Ramos (cell line): ENCODE data around the gene SMIM9.

Experiments
- in situ Hi-C: fragments of 300-500 bp; cut with MboI; formaldehyde crosslinking; loops from one replicate; pipeline ENCODE4 v1.14.3; 2022; ENCODE audit warnings: low sequenced_read_pairs; ENCODE audit not compliant: unreplicated experiment

SMIM9 gene

GRCh38 chrX:154791939-154792338, 42.5 kb downstream of the SMIM9 start:
- in situ Hi-C loops, result no loop called here

- in situ Hi-C loops, result no loop called here
Observed at GRCh38 chrX:154791467-154791866, 43.0 kb downstream of the SMIM9 start.

- in situ Hi-C loops, result no loop called here
Observed at GRCh38 chrX:154785716-154786115, 48.7 kb downstream of the SMIM9 start.

- in situ Hi-C loops, result no loop called here
Observed at GRCh38 chrX:154784149-154784995, 50.1 kb downstream of the SMIM9 start.

GRCh38 chrX:154780968-154781367, 53.5 kb downstream of the SMIM9 start:
- in situ Hi-C loops, result no loop called here

- in situ Hi-C loops, result no loop called here
Observed at GRCh38 chrX:154779261-154779660, 55.2 kb downstream of the SMIM9 start.

GRCh38 chrX:154776753-154777152, 57.7 kb downstream of the SMIM9 start:
- in situ Hi-C loops, result no loop called here

GRCh38 chrX:154775419-154776349, 58.8 kb downstream of the SMIM9 start:
- in situ Hi-C loops, result no loop called here

GRCh38 chrX:154774622-154775021, 59.8 kb downstream of the SMIM9 start:
- in situ Hi-C loops, result loop anchor here (25.0 kb wide), 1 partner anchor 288 kb away; the partner anchor contains the start of genes BRCC3, CMC4 and MTCP1
